ENCODE results near the gene PHLDB3.

Gene PHLDB3

GRCh38 chr19:43496960-43497359, 7.6 kb downstream of the PHLDB3 start:
- no peak for DNase-seq

- no peak for DNase-seq
These were observed 9.5 kb downstream of the PHLDB3 start for GRCh38 chr19:43495082-43495481.

- DNase-seq = no peak
These were observed 13.8 kb downstream of the PHLDB3 start for GRCh38 chr19:43490759-43491158.

GRCh38 chr19:43489979-43490599, 14.5 kb downstream of the PHLDB3 start:
- no peak for DNase-seq

GRCh38 chr19:43489310-43489709, 15.2 kb downstream of the PHLDB3 start:
- no peak for DNase-seq

GRCh38 chr19:43488179-43488578, 16.4 kb downstream of the PHLDB3 start:
- DNase-seq = no peak

GRCh38 chr19:43486412-43486811, 18.1 kb downstream of the PHLDB3 start:
- DNase-seq = no peak

- DNase-seq = no peak
These were observed 18.6 kb downstream of the PHLDB3 start for GRCh38 chr19:43485951-43486350.

- no peak for DNase-seq
These were observed 21.3 kb downstream of the PHLDB3 start for GRCh38 chr19:43483281-43483680.

- no peak for DNase-seq
These were observed 22.4 kb downstream of the PHLDB3 start for GRCh38 chr19:43482193-43482592.

GRCh38 chr19:43481701-43482100, 22.8 kb downstream of the PHLDB3 start:
- no peak for DNase-seq

GRCh38 chr19:43480574-43480973, 24.0 kb downstream of the PHLDB3 start:
- DNase-seq = no peak

GRCh38 chr19:43479961-43480561, 24.5 kb downstream of the PHLDB3 start:
- DNase-seq = no peak

GRCh38 chr19:43479226-43479625, 25.3 kb downstream of the PHLDB3 start:
- DNase-seq = no peak

- DNase-seq = no peak
These were observed 26.2 kb downstream of the PHLDB3 start for GRCh38 chr19:43478323-43478722.

- no peak for DNase-seq
These were observed 27.9 kb downstream of the PHLDB3 start for GRCh38 chr19:43476606-43477005.

GRCh38 chr19:43474986-43475705, 29.4 kb downstream of the PHLDB3 start:
- DNase-seq = peak; percentile 81 to 98

GRCh38 chr19:43474487-43474886, 30.1 kb downstream of the PHLDB3 start:
- no peak for DNase-seq

GRCh38 chr19:43471091-43471490, 33.5 kb downstream of the PHLDB3 start:
- no peak for DNase-seq

- no peak for DNase-seq
These were observed 34.3 kb downstream of the PHLDB3 start for GRCh38 chr19:43470288-43470687.

- DNase-seq = no peak
These were observed 35.4 kb downstream of the PHLDB3 start for GRCh38 chr19:43469160-43469480.

- DNase-seq = no peak
These were observed 36.0 kb downstream of the PHLDB3 start for GRCh38 chr19:43468354-43469159.

- no peak for DNase-seq
These were observed 36.8 kb downstream of the PHLDB3 start for GRCh38 chr19:43467730-43468129.

- no peak for DNase-seq
These were observed 37.3 kb downstream of the PHLDB3 start for GRCh38 chr19:43467276-43467675.
